Measurements from ENCODE around the gene EPS15.

GRCh38 chr1:51517361-51518032 lies 1.6 kb downstream of the EPS15 start:
- TF ChIP-seq CTCF (IDR thresholded peaks at IDR 0.05) (no peak), KAT7 (CRISPR knock-in tag; IDR thresholded peaks at IDR 0.05; ENCODE audit: borderline replicate concordance) (no peak), IRF1 (CRISPR knock-in tag; IDR thresholded peaks at IDR 0.05) (no peak), ATF2 (CRISPR knock-in tag; IDR thresholded peaks at IDR 0.05; ENCODE audit: borderline replicate concordance, low read depth) (no peak)
- TF ChIP-seq, protein P1, sequence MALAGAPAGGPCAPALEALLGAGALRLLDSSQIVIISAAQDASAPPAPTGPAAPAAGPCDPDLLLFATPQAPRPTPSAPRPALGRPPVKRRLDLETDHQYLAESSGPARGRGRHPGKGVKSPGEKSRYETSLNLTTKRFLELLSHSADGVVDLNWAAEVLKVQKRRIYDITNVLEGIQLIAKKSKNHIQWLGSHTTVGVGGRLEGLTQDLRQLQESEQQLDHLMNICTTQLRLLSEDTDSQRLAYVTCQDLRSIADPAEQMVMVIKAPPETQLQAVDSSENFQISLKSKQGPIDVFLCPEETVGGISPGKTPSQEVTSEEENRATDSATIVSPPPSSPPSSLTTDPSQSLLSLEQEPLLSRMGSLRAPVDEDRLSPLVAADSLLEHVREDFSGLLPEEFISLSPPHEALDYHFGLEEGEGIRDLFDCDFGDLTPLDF (CRISPR knock-in tag; IDR thresholded peaks at IDR 0.05), result no peak
